Measurements from ENCODE around the gene HECW1.

DNA sequence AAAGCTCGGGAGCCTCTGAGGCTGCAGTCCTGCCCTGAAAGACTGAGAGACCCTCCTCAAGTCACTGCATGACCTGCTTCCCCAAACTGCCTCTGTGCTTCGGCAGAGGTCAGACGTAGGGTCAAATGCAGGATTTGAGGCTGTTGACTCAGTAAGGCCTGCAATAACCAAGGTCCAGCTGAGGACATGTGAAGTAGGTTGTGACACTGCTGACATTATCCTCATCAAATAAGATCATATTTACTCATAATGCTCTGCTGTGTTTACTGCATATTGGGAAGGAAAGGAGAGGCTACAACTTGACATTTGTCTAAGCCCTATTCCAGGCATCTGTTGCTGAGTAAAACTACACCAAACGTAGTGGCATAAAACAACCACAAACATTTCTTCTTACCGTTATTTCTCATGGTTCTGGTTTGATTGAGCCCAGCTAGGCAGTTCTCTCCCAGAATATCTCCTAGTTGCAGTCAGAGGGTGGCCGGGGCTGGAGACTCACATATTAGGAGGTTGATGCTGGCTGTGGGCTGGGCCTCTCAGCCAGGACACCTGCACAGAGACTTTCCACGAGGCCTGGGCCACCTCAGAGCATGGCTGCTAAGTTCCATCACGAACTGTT is 348.4 kb downstream of the HECW1 start:
- TF ChIP-seq, protein P1, sequence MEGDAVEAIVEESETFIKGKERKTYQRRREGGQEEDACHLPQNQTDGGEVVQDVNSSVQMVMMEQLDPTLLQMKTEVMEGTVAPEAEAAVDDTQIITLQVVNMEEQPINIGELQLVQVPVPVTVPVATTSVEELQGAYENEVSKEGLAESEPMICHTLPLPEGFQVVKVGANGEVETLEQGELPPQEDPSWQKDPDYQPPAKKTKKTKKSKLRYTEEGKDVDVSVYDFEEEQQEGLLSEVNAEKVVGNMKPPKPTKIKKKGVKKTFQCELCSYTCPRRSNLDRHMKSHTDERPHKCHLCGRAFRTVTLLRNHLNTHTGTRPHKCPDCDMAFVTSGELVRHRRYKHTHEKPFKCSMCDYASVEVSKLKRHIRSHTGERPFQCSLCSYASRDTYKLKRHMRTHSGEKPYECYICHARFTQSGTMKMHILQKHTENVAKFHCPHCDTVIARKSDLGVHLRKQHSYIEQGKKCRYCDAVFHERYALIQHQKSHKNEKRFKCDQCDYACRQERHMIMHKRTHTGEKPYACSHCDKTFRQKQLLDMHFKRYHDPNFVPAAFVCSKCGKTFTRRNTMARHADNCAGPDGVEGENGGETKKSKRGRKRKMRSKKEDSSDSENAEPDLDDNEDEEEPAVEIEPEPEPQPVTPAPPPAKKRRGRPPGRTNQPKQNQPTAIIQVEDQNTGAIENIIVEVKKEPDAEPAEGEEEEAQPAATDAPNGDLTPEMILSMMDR (IDR thresholded peaks at IDR 0.05; ENCODE audit: low read depth, low read length, missing input control): no peak
- TF ChIP-seq SP1 (IDR thresholded peaks at IDR 0.05) (peak; percentile 65), YY1 (IDR thresholded peaks at IDR 0.05) (no peak), GABPA (IDR thresholded peaks at IDR 0.05 in 1 of 2, conservative IDR thresholded peaks at IDR 0.05 in 1 of 2) (no peak), TAF1 (conservative IDR thresholded peaks at IDR 0.05) (no peak), JUND (IDR thresholded peaks at IDR 0.05) (no peak), EGR1 (IDR thresholded peaks at IDR 0.05; ENCODE audit: low read depth in 2 of 2) (no peak), FOXA2 (IDR thresholded peaks at IDR 0.05) (peak; percentile 73), RXRA (IDR thresholded peaks at IDR 0.05) (peak; percentile 51 to 87)
- TF ChIP-seq, protein P2, sequence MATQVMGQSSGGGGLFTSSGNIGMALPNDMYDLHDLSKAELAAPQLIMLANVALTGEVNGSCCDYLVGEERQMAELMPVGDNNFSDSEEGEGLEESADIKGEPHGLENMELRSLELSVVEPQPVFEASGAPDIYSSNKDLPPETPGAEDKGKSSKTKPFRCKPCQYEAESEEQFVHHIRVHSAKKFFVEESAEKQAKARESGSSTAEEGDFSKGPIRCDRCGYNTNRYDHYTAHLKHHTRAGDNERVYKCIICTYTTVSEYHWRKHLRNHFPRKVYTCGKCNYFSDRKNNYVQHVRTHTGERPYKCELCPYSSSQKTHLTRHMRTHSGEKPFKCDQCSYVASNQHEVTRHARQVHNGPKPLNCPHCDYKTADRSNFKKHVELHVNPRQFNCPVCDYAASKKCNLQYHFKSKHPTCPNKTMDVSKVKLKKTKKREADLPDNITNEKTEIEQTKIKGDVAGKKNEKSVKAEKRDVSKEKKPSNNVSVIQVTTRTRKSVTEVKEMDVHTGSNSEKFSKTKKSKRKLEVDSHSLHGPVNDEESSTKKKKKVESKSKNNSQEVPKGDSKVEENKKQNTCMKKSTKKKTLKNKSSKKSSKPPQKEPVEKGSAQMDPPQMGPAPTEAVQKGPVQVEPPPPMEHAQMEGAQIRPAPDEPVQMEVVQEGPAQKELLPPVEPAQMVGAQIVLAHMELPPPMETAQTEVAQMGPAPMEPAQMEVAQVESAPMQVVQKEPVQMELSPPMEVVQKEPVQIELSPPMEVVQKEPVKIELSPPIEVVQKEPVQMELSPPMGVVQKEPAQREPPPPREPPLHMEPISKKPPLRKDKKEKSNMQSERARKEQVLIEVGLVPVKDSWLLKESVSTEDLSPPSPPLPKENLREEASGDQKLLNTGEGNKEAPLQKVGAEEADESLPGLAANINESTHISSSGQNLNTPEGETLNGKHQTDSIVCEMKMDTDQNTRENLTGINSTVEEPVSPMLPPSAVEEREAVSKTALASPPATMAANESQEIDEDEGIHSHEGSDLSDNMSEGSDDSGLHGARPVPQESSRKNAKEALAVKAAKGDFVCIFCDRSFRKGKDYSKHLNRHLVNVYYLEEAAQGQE (IDR thresholded peaks at IDR 0.05): no peak
- TF ChIP-seq, protein P3, sequence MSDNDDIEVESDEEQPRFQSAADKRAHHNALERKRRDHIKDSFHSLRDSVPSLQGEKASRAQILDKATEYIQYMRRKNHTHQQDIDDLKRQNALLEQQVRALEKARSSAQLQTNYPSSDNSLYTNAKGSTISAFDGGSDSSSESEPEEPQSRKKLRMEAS (IDR thresholded peaks at IDR 0.05): no peak
